CD4-positive, alpha-beta T cell treated with Interleukin-4 for 4 hours (primary cell): ENCODE data around the gene LSM11.
"Not testable (repeated sequence)": the region's sequence is repeated elsewhere in the genome, so short reads cannot be mapped to it uniquely, and the experiment has no call there.

ENCODE experiments used
- DNase-seq: peaks from one replicate; pipeline ENCODE4 v3.0.0-alpha.2; 2020

The LSM11 gene

DNA sequence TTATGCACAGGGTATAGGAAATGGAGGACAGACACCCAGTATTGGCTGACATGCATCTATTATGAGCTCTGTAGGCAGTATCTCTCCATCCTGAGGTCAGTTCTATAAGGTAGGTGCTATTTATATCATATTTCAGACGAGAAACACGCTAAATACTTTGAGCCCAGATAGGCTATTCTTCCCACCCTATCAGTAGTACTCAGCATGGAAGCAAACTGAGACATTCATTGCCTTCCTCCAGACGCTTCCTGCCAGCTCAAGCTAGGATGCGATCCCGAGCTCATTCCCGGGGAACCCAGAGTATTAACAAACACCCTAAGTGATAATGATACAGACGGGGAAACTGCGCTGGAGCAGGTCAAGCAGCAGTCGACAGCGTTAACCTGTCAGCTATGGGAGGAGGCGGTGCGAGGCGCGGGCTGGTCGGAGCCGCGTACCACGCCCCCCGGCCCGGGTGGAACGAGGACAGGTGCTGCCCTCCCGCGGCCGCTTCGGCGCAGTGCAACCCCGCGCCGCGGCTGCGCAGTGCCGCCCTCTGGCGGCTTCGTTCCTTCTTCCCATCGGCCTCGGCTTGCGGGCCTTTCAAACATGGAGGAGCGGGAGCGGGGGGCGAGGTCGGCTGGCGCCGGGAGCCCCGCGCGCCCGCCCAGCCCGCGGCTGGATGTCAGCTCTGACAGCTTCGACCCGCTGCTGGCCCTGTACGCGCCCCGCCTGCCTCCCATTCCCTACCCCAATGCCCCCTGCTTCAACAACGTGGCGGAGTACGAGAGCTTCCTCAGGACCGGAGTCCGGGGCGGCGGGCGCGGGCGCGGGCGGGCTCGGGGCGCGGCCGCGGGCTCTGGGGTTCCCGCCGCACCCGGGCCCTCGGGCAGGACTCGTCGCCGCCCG is at the start of gene LSM11:
Gene LSM11 (plus strand): TSS at position 550 of the 888 bp plus-strand sequence. CDS start 39 bp downstream, at position 589.
- DNase-seq: peak; percentile 80

DNA sequence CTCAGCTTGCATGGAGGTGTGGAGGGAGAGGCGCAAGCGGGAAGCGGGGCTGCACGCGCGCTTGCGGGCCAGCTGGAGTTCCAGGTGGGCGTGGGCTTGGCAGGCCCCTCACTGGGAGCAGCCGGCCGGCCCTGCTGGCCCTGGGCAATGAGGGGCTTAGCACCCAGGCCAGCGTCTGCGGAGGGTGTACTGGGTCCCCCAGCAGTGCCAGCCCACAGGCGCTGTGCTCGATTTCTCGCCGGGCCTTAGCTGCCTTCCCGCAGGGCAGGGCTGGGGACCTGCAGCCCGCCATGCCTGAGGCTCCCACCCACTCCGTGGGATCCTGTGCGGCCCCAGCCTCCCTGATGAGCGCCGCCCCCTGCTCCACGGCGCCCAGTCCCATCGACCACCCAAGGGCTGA is 49.7 kb upstream of the LSM11 start:
- not testable (repeated sequence) for DNase-seq

DNA sequence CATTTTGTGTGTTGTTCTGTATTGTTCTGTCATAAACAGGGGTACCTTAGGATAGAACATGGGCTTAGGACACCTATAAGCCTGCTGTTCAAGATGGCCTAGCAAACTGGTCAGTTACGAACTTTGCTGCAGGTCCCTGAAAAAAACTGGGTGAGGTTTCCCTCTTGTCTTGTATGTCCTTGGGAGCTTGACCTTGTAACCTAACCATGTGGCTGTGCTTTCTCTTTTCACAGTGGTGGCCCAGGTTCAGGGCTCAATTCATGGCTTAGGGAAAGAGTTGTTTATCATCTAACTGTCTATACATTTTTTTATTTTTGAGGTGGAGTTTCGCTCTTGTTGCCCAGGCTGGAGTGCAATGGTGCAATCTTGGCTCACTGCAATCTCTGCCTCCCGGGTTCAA is 47.4 kb upstream of the LSM11 start:
- DNase-seq: not testable (repeated sequence)

DNA sequence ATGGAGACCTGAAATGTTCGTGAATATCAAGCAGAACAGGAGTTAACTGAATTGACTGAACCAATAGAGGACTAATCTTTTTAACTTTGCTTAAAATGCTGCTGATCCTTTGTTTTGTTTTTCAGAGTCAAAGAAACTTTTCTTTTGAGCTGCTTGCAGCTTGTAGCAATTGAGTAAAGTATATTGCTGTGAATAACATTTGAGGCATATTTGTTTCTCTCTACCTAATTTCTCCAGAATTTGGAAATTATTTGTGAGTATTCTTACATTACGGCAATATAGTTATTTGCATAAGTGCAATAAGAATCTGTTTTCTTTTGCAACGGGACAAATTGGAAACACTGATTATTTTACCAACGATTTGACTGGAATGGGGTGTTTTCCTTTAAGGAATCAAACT is 44.8 kb upstream of the LSM11 start:
- not testable (repeated sequence) for DNase-seq

DNA sequence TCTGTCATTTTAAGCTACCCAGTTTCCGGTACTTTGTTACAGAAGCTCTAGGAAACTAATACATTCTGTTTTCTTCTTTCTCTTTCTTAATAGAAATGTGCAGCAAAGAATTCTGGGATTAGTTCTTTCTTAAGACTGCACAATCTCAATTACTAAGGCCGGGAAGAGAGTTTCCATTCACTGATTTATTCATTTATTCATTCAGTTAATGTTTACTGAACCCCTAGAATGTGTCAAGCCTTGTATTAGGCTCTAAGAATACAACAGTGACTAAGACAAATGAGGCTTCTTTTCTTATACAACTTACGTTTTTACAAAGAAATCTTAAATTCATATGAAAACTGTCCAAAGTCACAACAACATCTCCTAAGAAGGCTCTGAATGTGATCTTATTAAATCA is 39.8 kb upstream of the LSM11 start:
- no peak for DNase-seq

DNA sequence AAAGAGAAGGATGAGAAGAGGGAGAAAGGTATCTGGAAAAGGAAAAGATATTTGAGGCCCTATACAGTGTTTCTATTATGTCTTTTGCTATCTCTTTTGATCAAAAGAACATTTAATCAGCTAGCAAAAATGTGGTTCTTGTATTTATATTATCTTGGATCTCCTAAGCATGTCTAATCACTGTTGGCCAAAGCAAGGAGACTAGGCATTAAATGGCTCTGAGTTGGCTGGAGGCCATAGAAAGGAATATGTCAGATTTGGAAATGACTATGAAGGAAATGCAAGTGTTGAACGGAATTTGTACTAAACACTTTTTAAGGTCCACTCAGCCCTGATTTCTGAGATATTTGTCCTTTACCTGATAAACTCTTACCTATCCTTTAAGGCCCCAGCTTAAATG is 34.6 kb upstream of the LSM11 start:
- DNase-seq: no peak

DNA sequence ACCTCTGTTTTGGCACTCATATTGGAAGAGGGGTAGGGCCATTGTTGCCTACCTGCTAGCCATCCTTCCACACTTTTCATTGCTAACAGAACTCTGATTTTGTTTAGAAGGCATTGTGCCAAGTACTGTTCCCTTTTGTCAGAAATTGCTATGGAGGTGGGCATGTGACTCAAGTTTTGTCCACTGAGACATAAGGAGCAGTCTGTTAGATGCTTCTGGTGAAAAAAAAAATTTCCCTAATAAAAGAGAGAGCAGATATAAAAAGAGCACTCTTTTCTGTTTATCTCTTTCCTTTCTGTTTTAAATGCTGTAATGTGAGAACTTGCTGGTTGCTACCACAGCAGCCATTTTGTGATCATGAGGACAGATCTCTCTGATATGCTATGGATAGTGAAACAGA is 34.2 kb upstream of the LSM11 start:
- no peak for DNase-seq

DNA sequence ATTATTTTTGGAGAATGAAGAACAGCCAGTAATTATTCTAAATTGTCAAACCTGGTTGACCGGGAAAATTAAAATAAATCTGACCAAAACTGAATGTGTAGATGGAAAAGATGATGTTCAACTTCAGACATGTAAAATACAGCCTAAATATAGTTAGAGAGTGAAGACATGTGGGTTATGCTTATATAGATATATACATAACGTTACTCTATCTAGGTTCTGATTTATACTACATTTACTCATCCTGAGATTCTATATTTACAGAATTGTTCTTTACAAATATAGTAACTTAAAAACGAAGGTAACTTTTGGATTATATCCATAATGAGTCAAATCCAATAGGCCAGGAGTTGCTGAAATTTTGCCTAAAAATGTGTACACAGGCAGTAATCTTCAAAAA is 33.1 kb upstream of the LSM11 start:
- no peak for DNase-seq

DNA sequence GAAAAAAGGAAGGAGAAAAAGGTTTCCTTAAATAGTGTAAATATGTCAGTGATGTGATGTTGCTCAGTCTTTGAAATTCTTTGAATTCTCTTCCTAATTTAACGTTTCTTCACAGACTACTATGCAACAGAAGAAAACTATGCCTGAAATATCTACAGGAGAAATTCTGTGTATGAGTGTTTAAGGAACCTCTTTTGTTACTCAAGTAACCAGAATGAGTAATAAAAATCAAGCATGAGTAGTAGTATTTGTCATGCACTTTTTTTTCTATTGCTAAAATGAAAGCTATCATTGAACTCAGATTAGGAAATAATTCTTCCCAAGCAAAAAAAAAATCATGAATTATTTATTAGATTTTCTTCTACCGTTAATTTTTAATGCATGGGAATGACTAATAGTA is 32.6 kb upstream of the LSM11 start:
- DNase-seq: no peak

DNA sequence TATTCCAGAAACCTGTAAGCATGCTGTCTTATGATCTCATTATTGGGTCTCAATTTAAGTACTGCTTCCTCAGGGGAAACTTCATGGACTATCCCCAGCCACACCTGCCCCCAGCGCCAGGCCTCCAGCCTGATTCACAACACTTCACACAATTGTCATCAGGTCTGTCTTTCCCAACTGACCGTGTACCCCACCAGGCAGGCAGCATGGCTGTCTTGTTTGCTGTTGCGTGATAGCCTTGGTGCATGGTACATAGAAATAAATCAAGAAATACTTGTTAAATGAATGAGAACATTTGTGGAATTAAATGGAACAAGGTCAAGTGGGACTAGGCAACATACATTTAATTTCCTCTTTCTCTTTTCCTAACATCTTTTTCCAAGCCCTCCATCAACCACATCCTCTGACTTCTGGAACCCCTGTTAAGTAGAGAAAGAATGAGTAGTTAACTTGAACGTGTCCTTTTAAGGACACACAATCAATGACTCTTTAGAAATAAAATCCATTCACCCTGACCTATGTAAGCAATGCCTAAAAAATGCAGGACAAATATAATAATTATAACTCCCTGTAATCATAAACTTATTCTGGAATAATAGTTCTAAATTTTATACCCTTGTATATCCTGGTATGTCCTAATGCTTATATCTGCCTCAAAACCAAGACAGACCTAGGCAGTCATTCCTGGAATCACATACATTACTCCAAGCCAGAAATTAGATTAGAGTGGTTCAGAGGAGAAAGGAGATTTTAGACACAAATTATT is 29.5 kb upstream of the LSM11 start:
- no peak for DNase-seq

DNA sequence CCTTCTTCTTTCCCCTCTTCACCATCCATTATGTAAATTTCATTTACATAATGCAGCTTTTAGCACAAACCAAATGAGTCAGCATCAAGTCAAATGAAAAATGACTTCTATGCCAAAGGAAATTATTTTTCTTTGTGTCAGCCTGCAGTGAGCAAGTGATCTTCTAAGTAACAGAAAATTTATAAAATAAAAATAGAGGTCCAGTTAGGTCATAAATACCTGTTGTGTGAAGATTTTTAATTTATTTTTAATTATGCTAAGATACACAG is 29.0 kb upstream of the LSM11 start:
- no peak for DNase-seq

DNA sequence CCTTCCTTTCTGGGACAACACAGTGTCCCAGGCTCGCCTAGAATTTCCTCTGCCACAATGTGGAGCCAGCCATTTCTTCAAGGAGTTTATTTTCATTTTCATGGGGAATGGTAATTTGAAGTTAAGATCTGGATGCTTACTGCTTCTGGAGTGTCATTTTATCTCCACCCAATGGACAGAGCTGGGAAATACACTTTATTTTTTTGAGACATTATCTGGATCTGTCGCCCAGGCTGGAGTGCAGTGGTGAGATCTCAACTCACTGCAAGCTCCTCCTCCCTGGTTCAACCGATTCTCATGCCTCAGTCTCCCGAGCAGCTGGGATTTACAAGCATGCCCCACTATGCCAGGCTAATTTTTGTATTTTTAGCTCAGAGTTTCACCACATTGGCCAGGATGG is 25.0 kb upstream of the LSM11 start:
- peak; percentile 63 for DNase-seq

DNA sequence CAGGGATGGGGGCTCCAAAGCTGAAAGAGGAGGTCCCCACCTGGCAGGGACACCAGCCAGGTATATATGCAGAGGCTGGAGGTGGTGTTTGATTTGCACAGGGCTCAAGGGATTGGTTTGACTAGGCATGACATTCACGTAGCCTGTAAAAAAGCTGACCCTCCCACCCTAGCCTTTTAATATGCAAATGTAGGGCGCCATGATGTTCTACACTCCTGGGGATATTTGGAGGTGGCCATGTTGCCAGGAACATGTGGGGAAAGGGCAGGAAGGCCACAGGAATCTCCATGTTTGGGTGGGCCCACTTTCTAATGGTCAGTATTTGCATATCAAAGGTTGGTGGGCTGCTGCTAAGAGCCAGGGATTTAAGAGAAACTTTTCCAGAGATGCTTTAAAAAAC is 24.3 kb upstream of the LSM11 start:
- DNase-seq: no peak

DNA sequence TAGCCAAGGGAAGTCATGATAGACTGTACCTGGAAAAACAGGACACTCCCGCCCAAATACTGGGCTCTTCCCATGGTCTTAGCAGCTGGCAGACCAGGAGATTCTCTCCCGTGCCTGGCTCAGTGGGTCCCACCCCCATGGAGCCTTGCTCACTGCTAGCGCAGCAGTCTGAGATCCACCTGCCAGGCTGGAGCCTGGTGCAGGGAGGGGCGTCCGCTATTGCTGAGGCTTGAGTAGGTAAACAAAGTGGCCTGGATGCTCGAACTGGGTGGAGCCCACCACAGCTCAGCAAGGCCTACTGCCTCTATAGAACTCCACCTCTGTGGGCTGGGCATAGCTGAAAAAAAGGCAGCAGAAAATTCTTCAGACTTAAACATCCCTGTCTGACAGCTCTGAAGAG is 22.4 kb upstream of the LSM11 start:
- DNase-seq: no peak

DNA sequence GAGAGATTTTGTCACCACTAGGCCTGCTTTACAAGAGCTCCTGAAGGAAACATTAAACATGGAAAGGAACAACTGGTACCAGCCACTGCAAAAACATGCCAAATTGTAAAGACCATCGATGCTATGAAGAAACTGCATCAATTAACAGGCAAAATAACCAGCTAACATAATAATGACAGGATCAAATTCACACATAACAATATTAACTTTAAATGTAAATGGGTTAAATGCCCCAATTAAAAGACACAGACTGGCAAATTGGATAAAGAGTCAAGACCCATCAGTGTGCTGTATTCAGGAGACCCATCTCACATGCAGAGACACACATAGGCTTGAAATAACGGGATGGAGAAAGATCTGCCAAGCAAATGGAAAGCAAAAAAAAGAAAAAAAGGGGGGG is 20.6 kb upstream of the LSM11 start:
- not testable (repeated sequence) for DNase-seq

DNA sequence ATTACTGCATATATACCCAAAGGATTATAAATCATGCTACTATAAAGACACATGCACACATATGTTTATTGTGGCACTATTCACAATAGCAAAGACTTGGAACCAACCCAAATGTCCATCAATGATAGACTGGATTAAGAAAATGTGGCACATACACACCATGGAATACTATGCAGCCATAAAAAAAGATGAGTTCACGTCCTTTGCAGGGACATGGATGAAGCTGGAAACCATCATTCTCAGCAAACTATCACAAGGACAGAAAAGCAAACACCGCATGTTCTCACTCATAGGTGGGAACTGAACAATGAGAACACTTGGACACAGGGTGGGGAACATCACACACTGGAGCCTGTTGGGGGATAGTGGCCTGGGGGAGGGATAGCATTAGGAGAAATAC is 16.9 kb upstream of the LSM11 start:
- DNase-seq: not testable (repeated sequence)

DNA sequence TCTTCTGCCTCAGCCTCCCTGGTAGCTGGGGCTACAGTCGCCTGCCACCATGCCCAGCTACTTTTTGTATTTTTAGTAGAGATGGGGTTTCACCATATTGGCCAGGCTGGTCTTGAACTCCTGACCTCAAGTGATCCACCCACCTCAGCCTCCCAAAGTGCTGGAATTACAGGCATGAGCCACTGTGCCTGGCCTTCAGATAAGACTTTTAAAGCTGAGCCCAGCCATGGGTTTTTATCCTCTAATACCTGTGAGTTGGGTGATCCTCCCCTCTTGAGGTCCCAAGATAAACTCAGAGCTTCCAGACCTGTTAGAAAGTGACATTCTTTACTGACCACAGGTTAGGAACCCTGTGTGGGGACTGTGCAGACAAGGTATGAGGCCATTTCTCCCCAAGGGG is 15.7 kb upstream of the LSM11 start:
- DNase-seq: not testable (repeated sequence)

DNA sequence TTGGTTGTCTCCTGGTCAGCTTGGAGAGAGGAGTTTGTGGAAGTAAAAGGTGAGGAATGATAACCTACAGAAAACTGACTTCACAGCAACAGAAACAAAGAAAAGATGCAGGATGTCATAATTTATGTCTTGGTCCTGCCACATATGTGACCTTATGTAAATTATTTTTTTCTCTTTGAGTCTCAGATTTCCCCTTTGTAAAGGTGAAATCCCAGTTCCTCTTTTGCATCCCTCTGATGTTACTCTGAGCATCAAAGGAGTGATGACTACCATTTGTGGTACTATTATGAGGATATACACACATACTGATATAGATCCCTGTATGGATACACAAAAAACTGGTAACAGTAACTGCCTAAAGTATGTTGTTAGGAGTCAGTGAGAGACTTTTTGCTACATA is 13.7 kb upstream of the LSM11 start:
- no peak for DNase-seq

DNA sequence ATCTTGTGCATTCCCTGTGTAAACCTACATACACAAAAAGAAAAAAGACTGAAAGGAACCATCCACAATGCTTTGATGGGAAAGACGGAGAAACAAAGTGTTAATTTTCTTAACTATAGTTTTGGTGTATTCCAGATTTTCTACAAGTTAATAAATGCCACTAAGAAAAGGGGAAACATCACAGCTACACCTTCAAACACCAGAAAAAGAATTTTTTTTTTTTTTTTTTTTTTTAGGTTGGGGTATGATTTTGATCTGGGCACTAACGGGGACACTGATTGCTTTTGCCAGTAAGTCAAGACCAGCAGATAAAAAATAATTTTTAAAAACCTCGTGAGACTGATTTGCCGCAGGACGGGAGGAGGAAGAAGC is 12.6 kb upstream of the LSM11 start:
- no peak for DNase-seq

DNA sequence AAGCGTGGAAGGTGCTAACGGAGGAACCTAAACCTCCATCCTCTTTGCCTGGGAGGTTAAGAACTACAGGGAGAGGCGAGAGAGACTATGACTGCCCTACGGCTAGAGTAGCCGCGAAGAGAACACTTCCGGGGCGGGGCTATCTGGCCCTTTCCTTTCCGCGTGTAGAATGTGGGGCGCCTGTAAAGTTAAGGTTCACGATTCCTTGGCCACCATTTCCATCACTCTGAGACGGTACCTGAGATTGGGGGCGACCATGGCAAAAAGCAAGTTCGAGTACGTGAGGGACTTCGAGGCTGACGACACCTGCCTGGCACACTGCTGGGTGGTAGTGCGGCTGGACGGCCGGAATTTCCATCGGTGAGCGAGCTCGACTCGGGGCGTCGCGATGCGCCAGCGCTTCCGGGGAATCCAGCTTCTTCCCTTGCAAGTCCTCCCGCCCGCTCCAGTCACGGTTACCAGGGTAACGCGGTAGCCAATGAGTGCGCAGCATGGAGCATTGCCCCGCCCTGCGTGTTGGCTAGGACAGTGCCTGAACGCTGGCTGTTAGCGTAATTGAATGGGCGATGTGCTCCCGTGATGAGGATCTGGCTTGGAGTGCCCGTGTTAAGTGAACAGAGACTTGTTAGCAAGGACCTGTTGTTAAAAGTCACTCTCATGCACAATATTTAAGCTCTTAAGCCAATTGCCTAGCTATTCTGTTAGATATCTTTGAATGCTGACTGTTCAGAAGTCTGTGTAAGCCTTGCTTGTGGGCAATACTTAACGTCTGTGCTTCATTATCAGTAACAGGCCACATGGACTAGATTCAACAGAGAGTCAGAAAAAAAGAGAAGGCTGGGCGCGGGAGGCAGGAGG is 12.0 kb upstream of the LSM11 start, which contains the start of gene THG1L:
Gene THG1L (plus strand): TSS at position 149 of the 858 bp plus-strand sequence. CDS start 21 bp downstream, at position 170.
- DNase-seq: peak; percentile 98

DNA sequence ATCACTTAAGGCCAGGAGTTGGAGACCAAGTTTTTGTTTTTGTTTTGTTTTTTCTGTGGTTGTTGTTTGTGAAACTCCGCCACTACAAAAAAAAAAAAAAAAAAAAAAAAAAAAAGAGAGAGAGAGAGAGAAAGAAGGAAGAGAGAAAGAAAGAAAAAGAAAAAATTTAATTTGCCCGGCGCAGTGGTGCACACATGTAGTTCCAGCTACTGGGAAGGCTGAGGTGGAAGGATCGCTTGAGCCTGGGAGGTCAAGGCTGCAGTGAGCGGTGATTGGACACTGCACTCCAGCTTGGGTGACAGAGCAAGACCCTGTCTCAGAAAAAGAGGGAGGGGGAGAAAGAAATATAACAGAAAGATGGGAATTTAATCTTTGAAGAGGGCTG is 11.4 kb upstream of the LSM11 start:
- DNase-seq: no peak

DNA sequence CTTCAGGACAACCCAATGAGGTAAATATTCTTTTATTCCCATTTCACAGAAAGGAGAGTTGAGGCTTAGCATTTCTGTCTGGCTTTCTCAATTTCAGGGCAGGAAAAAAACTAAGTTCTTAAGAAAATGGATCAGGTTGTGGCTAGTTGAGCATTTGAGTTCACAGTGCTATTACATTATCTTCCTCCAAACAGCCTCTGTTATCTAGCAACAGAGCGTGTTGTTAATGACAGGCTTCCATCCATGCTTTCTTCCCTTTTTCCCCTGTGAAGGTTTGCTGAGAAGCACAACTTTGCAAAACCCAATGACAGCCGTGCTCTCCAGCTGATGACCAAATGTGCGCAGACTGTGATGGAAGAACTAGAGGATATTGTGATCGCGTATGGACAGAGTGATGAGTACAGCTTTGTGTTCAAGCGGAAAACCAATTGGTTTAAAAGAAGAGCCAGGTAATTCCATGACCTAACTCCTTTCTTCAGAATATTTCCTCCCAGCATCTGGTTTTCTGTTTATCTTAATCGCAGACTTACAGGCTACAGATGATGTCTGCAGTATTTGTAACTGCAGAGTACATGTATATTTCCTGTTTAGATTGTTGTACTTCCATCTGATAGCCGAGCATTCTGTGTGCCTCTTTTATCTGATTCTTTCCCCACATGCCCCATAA is 10.8 kb upstream of the LSM11 start:
- DNase-seq: no peak

DNA sequence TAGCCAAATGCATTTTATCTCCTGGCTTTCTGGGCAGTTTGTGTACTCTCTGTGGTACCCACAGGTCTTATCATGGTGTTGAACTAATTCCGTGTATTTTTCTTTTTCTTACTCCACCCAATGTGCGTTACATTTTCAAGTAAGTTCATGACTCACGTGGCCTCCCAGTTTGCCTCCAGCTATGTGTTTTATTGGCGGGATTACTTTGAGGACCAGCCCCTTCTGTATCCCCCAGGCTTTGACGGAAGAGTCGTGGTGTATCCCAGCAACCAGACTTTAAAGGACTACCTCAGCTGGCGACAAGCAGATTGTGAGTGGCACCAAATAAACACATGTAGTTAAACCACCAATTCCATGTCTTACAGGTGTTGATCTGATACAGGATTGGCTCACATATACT is 9.1 kb upstream of the LSM11 start:
- no peak for DNase-seq
